Ovary (tissue), 9 donors: ENCODE results near the gene FKBP3. TPM values are rescaled to one million over a fixed set of nuclear protein-coding genes. Genes with fewer than 3 reads are reported as not detected.

ENCODE experiments used
- DNase-seq, 5 donors: peaks; one replicate each; pipeline ENCODE4 v3.0.0-alpha.2; 2019 to 2020
- H3K27ac ChIP-seq, 2 donors: fragments of 200-600 bp; one replicate each; pipeline versions ENCODE4 v1.5.1 to v1.8.0; 2019 to 2022
- H3K27me3 ChIP-seq: fragments of 200-600 bp; one replicate; pipeline ENCODE4 v1.8.0; 2022
- H3K36me3 ChIP-seq: fragments of 200-600 bp; sonication (generic); one replicate; pipeline ENCODE4 v1.5.1; 2019
- H3K4me1 ChIP-seq: one replicate; pipeline ENCODE4 v1.8.1; 2013; ENCODE audit warnings: mild to moderate bottlenecking, moderate library complexity; ENCODE audit not compliant: insufficient read depth
- H3K4me3 ChIP-seq: fragments of 200-600 bp; sonication (generic); one replicate; pipeline ENCODE4 v1.5.1; 2017
- H3K9me3 ChIP-seq, 2 donors: fragments of 200-600 bp in 1 of 2; sonication (generic) in 1 of 2; one replicate each; pipeline versions ENCODE4 v1.5.1 to v1.8.1; 2013 to 2019; ENCODE audit warnings: mild to moderate bottlenecking in 1 of 2, moderate library complexity in 1 of 2
- CTCF ChIP-seq, 3 donors: fragments of 450-650 bp in 2 of 3; fragments of 200-600 bp in 1 of 3; IDR thresholded peaks; one replicate each; pipeline versions ENCODE4 v1.5.1 to v1.8.0; 2016 to 2022; ENCODE audit warnings: antibody characterized with exemption in 3 of 3, mild to moderate bottlenecking in 1 of 3
- EP300 ChIP-seq: sonication (generic); formaldehyde crosslinking; IDR thresholded peaks from one replicate; pipeline ENCODE4 v1.6.1; 2017; ENCODE audit warnings: antibody characterized with exemption
- POLR2A ChIP-seq: fragments of 450-650 bp; IDR thresholded peaks from one replicate; pipeline ENCODE4 v1.6.1; 2017; ENCODE audit warnings: antibody characterized with exemption, mild to moderate bottlenecking, moderate library complexity
- WGBS, 3 donors: extraction: QIAGEN DNeasy Blood & Tissue Kit in 1 of 3; methylation state at CpG; one replicate each; pipeline versions ENCODE4 v1.1.5 to v1.1.7; 2013 to 2017; 5-methylcytosine and 5-hydroxymethylcytosine counted together
- intact Hi-C, 4 donors: fragments of 100-400 bp; cut with DNase I; formaldehyde crosslinking; loops; one replicate each; pipeline versions ENCODE4 v1.11.0 to v1.15.1; 2022 to 2023
- polyA plus RNA-seq, 2 donors: library from polyadenylated mRNA; stranded (reverse); fragments of 200-250 nt in 1 of 2; fragments of 350-450 nt in 1 of 2; fragmentation: Illumina TruSeq in 1 of 2; extraction: RNeasy Lipid Tissue Mini Kit (QIAGEN cat#74804) in 1 of 2; gene quantifications; one replicate each; pipeline ENCODE4 v1.2.3, GENCODE V29; 2013 to 2014
- total RNA-seq, 7 donors: library from RNA; depleted of rRNA in 2 of 7; stranded (reverse); fragments of >200 nt in 2 of 7; fragmentation: NEBNext Ultra II Directional in 3 of 7; extraction: Animal tissue kit (Norgen Biotek cat#: 25700) in 3 of 7; gene quantifications; one replicate each; pipeline versions ENCODE4 v1.1.0 to v1.2.4, GENCODE V29; 2016 to 2023
- donor health status: DM: no; HTN: no; CAD: no; lungs with moderate emphysema.
- donor health status: DM: no; HTN: no; CAD: no.
- donor health status: Bipolar disorder and iron deficiency.
- donor health status: DM: yes; HTN: yes; CAD: no.
- donor health status: DM: no; HTN: no; CAD: no.
- donor health status: DM: yes; HTN: yes; CAD: no.

Gene FKBP3
- total and polyA plus RNA-seq, 9 donors: 38.3 to 65.9 (median 43.5) TPM

DNA sequence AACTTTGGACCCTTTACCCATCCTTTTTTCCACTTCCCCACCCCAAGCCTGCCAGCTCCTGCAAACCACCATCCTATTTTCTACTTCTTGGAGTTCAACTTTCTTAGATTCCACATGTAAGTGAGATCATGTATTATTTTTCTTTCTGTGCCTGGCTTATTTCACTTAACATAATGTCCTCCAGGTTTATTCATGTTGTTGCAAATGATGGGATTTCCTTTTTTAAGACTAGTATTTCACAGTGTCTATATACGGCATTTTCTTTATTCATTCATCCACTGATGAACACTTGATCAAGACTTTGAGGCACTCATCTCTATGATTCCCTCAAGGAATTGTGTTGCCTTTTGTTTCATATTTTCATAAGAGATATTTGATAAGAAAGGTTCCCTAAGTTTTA, 56.0 kb downstream of the FKBP3 start:
- no peaks in the 10 kb centered on the region for H3K36me3 ChIP-seq
- intact Hi-C loops: no loop called here

GRCh38 chr14:45073231-45073879, 60.9 kb downstream of the FKBP3 start:
- Histone ChIP-seq H3K27me3 (no peaks in the 10 kb centered on the region), H3K4me3 (no peak overlapping the region), H3K4me1 (no peaks in the 10 kb centered on the region), H3K9me3 (no peaks in the 10 kb centered on the region), H3K36me3 (no peaks in the 10 kb centered on the region), H3K27ac (no peak overlapping the region)
- 77 to 87% (median 80%) methylated on average over 5 of the region's 5 CpGs for WGBS, 3 donors
- TF ChIP-seq CTCF (IDR thresholded peaks at IDR 0.05) (no peak), POLR2A (no peak), EP300 (no peak)
- intact Hi-C loops: no loop called here
- DNase-seq: no peak

More for the DNA sequence above, 56.0 kb downstream of the FKBP3 start:
- Histone ChIP-seq H3K27ac (no peak overlapping the region), H3K4me1 (no peaks in the 10 kb centered on the region), H3K9me3 (no peaks in the 10 kb centered on the region), H3K4me3 (no peak overlapping the region), H3K27me3 (no peaks in the 10 kb centered on the region)
- 91 to 93% (median 92%) methylated on average over 1 of the region's 1 CpG for WGBS, 3 donors
- TF ChIP-seq CTCF (IDR thresholded peaks at IDR 0.05) (no peak), EP300 (no peak)
- no peak for DNase-seq

DNA sequence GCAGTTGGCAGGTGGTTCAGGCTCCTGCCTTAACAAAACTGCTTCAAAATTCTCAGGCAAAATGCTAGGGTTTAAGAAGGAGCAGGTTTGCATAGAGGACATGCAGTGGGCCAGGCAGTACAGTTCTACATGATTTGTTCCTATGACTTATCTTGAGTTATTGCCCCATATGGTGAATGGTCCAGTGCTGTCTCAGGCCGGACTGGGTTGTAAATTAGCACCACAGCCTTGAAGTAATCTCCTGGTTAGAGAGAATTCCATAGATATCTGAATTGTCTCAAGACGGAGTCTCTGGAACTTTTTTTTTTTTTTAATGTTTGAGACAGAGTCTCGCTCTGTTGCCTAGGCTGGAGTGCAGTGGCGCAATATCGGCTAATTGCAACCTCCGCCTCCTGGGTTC, 62.2 kb downstream of the FKBP3 start:
- TF ChIP-seq CTCF (IDR thresholded peaks at IDR 0.05): no peak
- TF ChIP-seq POLR2A: no peak
- Histone ChIP-seq H3K36me3 (no peaks in the 10 kb centered on the region), H3K27me3 (no peaks in the 10 kb centered on the region), H3K4me1 (no peaks in the 10 kb centered on the region), H3K9me3 (no peaks in the 10 kb centered on the region), H3K27ac (no peak overlapping the region), H3K4me3 (no peak overlapping the region)
- DNase-seq: no peak
- intact Hi-C loops: no loop called here
- WGBS, 3 donors: 84 to 91% (median 86%) methylated on average over 6 of the region's 6 CpGs

GRCh38 chr14:45070215-45070614, 64.1 kb downstream of the FKBP3 start:
- TF ChIP-seq CTCF (IDR thresholded peaks at IDR 0.05) (no peak), POLR2A (no peak)
- WGBS, 3 donors: 96 to 100% (median 97%) methylated on average over 1 of the region's 1 CpG
- no peaks in the 10 kb centered on the region for H3K4me1 ChIP-seq
- H3K4me3 ChIP-seq: no peak overlapping the region
- intact Hi-C loops: no loop called here
- DNase-seq: no peak
- H3K36me3 ChIP-seq: no peaks in the 10 kb centered on the region
- H3K9me3 ChIP-seq: no peaks in the 10 kb centered on the region
- no peaks in the 10 kb centered on the region for H3K27me3 ChIP-seq
- H3K27ac ChIP-seq: no peak overlapping the region
